ENCODE results near the gene TRH.

The TRH gene

GRCh38 chr3:129974564-129974832 lies at the start of gene TRH:
Gene TRH (plus strand): TSS chr3:129974720. CDS start chr3:129975817, 1,097 bp downstream.
- DNase-seq (ENCODE audit: low read depth, low spot score), result no peak

GRCh38 chr3:129927072-129927471 lies 47.4 kb upstream of the TRH start:
- DNase-seq (ENCODE audit: low read depth, low spot score), result no peak

GRCh38 chr3:129929383-129929782 lies 45.1 kb upstream of the TRH start:
- DNase-seq (ENCODE audit: low read depth, low spot score), result no peak

GRCh38 chr3:129933471-129933870 lies 41.0 kb upstream of the TRH start:
- DNase-seq (ENCODE audit: low read depth, low spot score), result no peak

GRCh38 chr3:129934234-129935123 lies 40.0 kb upstream of the TRH start:
- no peak for DNase-seq (ENCODE audit: low read depth, low spot score)

- no peak for DNase-seq (ENCODE audit: low read depth, low spot score)
Measured at GRCh38 chr3:129936757-129937156, 37.8 kb upstream of the TRH start.

GRCh38 chr3:129937717-129938116 lies 36.8 kb upstream of the TRH start:
- DNase-seq (ENCODE audit: low read depth, low spot score), result no peak

- DNase-seq (ENCODE audit: low read depth, low spot score), result no peak
Measured at GRCh38 chr3:129938140-129938930, 36.2 kb upstream of the TRH start.

- no peak for DNase-seq (ENCODE audit: low read depth, low spot score)
Measured at GRCh38 chr3:129940086-129940485, 34.4 kb upstream of the TRH start.

GRCh38 chr3:129942296-129942695 lies 32.2 kb upstream of the TRH start:
- DNase-seq (ENCODE audit: low read depth, low spot score), result peak; percentile 50

GRCh38 chr3:129943020-129943419 lies 31.5 kb upstream of the TRH start:
- no peak for DNase-seq (ENCODE audit: low read depth, low spot score)

- no peak for DNase-seq (ENCODE audit: low read depth, low spot score)
Measured at GRCh38 chr3:129944709-129945108, 29.8 kb upstream of the TRH start.

GRCh38 chr3:129947538-129948240 lies 26.8 kb upstream of the TRH start:
- DNase-seq (ENCODE audit: low read depth, low spot score), result no peak

- no peak for DNase-seq (ENCODE audit: low read depth, low spot score)
Measured at GRCh38 chr3:129950318-129951046, 24.0 kb upstream of the TRH start.

GRCh38 chr3:129952556-129953355 lies 21.8 kb upstream of the TRH start:
- DNase-seq (ENCODE audit: low read depth, low spot score), result no peak

GRCh38 chr3:129953621-129954020 lies 20.9 kb upstream of the TRH start:
- no peak for DNase-seq (ENCODE audit: low read depth, low spot score)

GRCh38 chr3:129954514-129954913 lies 20.0 kb upstream of the TRH start:
- no peak for DNase-seq (ENCODE audit: low read depth, low spot score)

GRCh38 chr3:129956936-129957335 lies 17.6 kb upstream of the TRH start:
- DNase-seq (ENCODE audit: low read depth, low spot score), result no peak

- DNase-seq (ENCODE audit: low read depth, low spot score), result no peak
Measured at GRCh38 chr3:129958755-129959154, 15.8 kb upstream of the TRH start.

- DNase-seq (ENCODE audit: low read depth, low spot score), result no peak
Measured at GRCh38 chr3:129961141-129961541, 13.4 kb upstream of the TRH start.

GRCh38 chr3:129962600-129962999 lies 11.9 kb upstream of the TRH start:
- no peak for DNase-seq (ENCODE audit: low read depth, low spot score)

All from iPS DF 19.7 (cell line).